Activated CD8-positive, alpha-beta memory T cell treated with anti-CD3 and anti-CD28 coated beads for 1 hour (primary cell): ENCODE results near the gene LLGL2.

Experiments
- DNase-seq, 2 donors: peaks; one replicate each; pipeline ENCODE4 v3.0.0-alpha.2; 2020; ENCODE audit warnings: low read depth in 1 of 2; ENCODE audit errors: extremely low read depth in 1 of 2

The LLGL2 gene

DNA sequence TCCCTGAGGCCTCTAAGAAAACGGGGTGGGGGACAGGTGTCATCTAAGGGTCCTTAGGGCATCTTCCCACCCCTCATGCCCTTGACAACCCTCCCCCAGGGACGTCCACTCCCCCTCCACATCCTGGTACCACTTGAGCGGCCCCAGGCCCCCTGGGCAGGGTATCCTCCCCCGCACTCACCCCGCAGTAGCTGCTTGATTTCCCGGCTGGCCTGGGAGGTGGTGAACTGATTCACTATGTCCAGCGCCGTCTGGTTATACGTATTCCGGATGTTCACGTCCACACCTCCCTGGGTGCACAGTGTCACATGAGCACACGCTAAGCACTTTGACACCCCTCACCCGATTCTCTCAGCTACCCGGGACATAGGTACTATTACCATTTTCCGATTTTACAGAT is 19.9 kb upstream of the LLGL2 start:
- DNase-seq = no peak

DNA sequence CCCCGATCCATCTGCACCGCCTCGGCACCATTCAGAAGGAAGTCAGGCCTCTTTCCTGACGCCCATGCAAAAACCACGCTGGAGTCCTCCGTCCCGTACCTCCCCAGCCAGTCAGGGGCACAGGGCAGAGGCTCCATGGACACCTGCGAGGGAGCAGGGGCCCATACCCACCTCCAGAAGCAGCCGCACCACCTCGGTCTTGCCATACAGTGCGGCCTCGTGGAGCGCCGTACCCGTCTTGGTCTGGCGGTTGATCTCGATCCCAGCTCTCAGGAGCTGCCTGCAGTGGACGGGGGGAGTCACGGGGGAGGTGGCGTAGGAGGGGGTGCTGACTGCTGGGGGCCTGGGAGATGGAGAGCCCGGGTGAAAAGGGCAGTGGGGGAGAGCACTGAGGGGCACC is 19.4 kb upstream of the LLGL2 start:
- no peak for DNase-seq

DNA sequence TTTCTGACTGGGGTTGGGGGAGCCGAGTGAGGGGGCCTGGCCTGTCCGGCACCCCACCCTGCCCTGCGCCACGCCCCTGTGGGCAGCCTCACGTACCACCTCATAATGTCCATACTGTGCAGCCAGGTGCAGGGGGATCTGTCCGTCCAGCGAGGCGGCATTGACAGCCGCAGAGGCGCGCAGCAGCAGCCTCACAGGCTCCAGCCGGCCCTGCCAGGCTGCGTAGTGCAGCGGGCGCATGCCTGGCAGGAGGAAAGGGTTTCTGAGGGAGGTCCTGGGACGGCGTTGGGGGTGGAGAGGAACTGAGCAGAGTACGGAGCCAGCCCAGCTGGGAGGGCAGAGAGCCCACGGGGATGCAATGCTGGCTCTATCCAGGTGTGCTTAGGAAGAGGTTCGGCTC is 18.6 kb upstream of the LLGL2 start:
- no peak for DNase-seq

DNA sequence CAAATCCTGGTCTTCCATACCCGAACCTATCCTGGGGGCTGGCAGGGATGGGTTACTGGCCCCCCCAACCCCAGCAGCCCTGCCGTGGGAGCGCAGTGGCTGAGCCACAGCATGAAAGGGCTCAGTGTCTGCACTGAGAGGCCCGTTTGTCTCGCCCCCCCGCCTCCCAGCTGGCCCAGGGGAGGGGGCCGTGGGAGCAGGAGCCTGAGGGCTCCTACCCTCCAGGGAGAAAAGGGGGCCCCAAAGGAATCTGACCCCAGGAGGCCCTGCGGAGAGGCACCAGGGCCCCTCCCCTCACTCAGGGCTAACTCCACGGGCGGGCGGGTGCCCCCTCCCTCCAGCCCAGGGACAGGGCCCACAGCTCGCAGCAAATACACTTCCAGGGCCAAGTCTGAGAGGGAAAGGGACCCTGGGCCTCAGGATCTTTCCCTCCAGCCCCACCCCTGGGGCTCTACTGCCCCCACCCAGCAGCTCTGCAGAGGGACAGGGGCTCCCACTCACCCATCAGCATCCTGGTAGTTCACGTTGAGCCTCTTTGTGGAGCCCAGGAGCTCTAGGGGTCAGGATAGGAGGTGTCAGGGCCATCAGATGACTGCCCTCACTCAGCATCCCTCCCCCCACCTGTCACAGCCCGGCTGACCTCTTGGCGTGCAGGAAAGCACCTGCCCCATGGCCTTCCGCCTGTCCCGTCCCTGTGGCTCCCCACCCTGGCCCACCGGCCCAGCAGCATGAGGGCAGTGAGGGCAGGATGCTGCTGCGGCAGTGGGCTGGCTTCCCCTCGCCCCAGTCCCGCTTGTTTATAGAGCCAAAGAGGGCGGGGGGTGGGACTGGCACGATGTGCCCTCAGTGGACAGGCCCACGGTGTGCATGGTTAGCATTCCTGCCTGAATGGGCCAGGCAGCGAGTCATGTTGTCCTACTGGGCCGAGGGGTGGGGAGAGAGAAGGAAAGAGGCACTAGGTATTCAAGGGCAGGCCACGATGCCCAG is 17.5 kb upstream of the LLGL2 start:
- no peak for DNase-seq

DNA sequence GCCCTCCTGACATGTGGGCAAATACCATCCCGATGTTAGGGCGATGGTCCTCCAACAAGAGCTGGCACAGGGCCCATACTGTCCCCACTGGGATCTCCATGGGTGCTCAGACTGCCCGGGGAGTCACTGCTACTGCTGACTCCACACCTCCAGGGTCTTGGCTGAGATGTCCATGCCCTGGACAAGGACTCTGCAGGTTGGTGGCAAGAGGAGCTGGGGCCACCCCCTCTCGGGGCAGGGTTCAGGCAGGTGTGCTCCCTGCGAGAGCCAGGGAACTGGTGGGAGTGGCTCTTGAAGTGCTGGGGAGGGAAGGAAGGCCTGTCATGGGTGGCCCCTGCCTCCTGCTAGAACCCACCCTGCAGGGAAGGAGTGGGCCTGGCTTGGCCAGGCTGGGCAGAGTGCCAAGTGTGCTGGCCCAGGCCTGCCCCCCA is 16.6 kb upstream of the LLGL2 start:
- no peak for DNase-seq

DNA sequence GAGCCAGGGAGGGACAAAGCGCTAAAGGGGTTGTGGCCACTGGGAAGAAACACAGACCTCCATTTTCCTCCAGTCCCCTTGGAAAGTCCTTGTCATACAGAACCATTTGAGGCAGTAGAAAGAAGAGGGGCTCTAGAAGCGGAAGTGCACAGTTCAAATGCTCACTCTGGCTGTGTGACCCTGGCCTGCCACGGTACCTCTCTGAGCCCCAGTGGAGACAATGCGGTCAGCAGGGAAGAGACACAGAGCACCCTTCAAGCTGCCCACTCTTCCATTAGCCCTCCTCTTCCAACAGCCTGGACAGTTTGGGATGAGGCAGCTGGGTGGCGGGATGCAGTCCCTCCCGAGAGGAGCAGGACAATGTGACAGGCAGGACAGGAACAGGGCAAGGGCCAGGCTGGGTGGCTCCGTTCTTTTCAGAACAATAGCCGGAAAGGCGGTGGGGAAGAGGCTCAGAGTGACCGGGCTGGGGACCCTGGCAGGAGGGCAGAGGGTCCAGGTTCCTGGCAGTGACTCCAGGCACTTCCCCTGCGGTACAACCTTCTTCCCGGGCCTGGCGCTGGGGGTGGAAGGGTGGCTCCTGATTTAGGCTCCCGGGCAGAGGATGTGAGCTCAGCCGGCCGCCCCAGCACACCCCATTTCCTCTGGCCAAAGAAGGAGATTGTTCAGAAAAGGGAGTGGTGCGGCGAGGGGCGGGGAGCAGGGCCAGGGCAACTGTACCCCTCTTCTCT is 15.8 kb upstream of the LLGL2 start:
- DNase-seq = no peak

DNA sequence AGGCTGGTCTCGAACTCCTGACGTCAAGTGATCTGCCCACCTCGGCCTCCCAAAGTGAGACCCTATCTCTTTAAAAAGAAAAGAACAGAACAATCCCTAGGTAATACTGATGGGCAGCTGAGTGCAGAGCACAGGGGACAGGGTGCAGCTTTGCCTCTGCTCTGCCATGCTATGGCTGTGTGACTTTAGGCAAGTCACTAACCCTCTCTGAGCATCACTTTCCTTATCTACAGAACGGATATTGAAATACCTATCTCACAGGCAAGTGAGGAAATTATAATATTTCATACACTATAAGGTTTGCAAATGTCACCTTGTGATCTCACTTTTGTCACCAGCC is 14.3 kb upstream of the LLGL2 start:
- DNase-seq = no peak

DNA sequence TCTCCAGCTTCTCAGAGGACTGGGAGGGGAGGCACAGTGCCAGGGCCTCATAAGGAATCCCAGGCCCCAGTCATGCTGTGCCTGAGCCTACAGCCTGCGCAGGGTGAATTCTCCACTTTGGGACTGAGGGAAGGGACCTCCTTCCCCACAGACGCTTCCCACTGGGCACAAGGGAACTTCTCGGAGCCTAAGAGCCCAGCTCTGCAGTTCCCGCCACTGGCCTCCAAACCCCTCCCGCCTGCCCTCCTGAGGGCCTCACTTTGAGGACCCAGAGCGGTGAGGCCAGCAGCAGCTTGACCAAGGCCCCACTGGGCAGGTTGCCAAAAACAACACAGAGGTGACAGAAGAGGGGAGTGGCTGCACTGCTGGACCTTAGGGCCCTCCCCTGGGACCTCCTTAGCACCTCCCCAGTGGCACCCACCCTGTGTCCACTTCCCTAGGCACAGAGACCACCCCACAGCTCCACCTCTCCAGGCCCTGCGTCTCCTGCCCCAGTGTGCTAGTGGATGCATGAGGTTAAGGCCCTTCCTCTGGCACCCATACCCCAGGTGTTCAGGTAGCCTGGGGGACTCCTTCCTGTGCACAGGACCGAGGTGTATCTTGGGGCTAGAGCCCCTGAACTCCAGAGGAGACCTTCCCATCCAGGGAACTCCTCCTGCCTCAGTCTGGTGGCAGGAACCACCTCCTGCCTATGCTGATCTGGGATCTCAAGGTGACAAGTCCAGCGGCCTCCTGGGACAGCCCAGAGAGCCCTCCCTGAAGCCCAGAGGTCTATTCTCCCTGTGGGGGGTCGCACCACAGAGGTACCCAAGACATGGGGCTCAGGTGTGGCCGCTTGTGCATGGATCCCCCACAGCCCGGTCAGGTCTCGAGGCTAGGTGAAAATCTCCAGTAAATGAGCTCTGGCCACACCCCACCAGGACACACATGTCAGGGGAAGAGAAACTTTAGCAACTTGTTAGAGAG is 13.6 kb upstream of the LLGL2 start:
- DNase-seq = no peak

DNA sequence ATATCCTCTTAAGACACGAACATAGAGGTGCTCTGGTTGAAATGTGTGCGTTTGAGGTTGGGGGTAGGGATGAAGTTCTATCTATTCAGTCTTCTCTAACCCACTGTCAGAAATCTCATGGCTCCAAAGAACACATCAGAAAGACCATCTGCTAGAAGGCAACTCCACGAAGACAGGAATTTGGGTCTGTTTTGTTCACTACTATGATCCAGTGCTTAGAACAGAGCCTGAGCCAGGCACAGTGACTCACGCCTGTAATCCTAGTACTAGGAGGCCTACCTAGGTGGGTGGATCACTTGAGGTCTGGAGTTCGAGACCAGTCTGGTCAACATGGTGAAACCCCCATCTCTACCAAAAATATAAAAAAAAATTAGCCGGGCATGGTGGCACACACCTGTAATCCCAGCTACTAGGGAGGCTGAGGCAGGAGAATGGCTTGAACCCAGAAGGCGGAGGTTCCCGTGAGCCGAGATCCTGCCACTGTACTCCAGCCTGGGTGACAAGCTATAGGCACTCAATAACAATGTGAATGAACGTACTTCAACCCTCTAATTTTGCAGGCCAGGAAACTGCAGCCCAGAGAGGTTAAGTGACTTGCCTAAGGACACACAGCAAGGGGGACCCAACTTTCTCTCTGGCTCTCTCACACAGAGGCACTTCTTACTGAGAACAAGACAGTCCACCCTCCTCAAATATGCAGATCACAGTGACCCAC is 12.4 kb upstream of the LLGL2 start:
- no peak for DNase-seq

DNA sequence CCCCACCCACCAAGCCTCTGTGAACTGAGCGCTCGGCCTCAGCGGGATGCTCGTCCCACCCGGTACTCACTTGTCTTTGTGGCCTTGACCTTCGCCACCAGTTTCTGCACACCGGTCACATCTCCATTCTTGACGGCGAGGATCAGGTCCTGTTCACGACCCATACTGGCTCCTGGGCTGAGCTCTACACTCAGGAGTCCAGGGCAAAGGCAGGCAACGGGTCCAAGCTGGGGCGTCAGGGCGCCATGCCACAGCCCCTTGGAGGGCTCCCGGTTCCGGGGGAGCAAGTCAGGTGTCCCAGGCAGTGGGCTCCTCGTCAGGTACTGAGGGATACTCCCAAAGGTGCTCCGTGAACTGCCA is 11.9 kb upstream of the LLGL2 start:
- DNase-seq = no peak

DNA sequence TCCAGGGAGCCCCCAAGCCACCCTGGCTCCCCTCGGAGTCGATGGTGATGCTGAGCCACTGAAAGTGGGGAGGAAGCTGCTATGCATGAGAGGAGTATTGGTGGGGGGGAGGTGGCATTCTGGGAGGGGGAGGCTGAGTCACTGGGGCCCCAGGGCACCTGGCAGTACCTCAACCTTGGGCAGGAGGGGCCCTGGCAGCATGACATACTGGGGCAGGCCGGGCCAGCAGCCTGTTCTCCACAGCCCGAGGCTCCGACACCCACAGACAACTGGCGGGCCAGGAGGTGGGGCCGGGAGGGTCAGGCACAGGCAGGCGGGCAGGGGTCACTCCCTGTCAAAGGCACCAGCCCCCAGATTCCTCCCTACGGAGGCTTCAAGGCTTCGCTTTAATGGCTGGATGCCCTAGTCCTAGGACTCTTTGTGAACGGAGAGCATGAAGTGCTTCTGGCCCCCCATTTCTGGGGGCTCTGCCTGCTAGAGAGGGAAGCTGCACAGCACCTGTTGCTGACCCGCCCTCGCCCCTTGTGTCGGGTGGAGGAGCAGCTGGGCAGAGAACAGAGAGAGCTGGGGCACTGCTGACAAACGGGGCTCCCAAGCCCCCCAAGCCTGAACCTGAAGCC is 11.1 kb upstream of the LLGL2 start:
- no peak for DNase-seq

DNA sequence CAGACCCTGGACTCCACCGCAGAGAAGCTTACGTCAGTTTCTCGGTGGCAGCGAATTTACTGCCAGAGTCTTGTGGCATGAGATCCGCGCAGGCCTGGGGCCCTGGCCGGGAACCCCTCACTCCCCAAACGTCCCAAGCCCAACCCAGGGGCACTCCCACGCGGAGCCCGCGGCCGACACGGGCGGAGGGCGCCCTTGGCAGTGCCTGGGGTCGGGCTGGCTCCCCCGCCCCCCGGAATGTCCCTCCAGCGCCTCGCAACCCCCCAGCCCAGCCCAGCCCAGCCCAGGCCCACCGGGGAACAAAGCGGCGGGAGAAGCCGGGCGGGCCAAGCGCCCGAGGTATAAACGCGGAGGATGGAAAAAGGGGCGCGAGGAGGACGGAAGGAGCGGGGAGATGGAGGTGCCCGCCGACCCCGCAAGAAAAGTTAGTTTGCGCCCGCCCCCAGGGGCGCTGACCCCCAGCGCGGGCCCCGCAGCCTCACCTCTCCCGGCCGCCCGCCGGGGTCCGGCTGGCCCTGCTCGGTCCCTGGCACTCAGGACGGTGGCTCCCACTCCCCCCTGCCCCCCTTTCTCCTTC is 10.5 kb upstream of the LLGL2 start:
- no peak for DNase-seq

DNA sequence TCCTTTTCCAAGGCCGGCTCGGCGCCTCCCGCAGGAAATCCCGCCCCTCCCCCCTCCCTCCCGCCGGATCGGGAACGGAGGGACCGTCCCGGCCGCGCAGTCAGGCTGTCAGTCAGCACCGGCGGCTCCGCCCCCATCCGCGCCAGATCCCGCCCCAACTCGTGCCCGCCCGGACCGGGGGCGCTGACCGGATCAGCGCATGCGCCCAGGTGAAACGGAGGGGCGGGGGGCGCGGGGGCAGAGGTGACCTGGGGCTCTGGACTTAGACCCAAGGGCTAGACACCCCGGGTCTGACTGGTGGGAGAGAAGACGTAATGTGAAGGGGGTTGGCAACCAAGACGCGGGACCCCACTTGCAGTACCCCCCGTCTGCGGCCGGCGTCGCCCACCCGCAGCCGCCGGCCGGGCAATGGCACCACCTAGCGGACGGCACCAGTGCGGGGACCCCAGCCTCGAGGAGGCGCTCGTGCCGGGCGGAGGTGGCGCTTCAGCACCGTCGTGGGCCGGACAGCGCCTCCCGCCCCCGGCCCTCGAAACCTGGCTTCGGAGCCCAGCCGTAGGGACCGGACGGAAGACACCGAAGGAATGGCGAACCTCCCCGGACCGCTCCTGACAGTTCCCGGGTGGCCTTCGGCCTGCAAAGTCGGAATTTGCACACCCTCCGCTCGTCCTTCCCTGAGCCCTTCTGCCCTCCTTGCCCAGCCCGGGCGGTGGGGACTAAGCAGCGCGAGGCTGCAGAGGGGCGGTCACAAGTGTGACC is 9.8 kb upstream of the LLGL2 start, which contains the start of gene CASKIN2:
CASKIN2 (minus strand) TSS at position 42 of the 759 bp plus-strand sequence. CDS start 1,733 bp downstream, outside the sequence.
- peak; percentile 44 to 61 for DNase-seq

DNA sequence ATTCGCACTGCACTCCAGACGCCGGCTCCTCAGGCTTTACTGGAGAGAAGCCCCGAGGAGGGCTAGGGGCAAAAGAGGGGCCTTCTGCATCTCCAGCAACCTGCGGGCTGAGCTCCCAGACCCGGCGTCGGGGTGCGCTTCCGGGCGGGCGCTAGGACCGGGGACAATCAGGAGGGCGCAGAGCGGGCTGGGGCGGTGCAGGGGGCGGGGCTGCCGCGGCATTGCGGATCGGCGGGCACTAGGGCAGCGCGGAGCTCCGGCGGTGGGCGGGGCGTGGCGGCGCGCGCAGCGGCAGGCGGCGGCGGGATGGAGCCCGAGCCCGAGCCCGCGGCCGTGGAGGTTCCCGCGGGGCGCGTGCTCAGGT is 9.3 kb upstream of the LLGL2 start, which contains the start of gene TSEN54:
TSEN54 (plus strand) TSS at position 274 of the 364 bp plus-strand sequence; CDS start at position 307, 33 bp downstream.
- peak; percentile 86 to 95 for DNase-seq

DNA sequence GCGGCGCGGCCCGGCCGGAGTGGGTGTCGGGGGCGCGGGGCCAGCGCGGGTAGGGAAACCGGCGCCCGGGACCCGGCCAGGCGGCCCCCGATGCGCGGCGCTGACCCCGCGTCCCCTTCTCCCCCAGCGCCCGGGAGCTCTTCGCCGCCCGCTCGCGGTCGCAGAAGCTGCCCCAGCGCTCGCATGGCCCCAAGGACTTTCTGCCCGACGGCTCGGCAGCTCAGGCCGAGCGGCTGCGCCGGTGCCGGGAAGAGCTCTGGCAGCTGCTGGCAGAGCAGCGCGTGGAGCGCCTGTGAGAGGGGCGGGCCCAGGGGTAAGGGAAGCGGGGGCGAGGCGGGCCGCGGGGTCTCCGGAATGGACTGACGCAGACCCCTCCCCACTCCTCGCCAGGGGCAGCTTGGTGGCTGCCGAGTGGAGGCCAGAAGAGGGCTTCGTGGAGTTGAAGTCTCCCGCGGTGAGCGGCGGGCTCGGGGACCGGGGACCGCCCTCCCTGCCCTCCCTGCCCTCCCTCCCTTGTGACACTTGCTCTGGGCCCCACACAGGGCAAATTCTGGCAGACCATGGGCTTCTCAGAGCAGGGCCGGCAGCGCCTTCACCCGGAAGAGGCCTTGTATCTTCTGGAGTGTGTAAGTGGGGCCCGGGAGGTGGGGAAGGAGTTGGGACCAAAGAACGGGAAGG is 8.7 kb upstream of the LLGL2 start:
- DNase-seq = peak in 1 of 2 donors; percentile 24

DNA sequence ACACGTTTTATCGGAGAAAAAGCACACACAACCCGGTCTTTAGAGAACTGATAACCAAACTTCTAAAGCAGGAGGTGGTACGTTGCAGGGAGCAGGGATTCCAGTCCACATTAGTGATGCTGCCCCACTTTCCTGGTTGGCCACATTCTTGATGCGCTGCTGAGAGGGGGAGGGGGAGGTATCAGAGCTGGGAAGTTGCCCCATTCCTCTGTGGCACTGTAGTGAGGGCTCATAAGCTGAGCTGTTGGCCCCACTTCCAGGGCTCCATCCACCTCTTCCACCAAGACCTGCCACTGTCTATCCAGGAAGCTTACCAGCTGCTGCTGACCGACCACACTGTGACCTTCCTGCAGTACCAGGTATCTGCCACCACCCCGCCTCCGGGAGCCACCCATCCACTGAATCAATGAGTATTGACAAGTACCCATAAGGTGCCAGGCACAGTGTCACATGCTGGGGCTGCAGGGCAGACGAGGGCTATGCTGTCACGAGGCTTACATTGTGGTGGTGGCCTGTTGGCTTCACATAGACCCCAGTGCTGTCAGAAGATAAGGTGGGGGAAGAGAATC is 8.1 kb upstream of the LLGL2 start:
- DNase-seq = no peak

DNA sequence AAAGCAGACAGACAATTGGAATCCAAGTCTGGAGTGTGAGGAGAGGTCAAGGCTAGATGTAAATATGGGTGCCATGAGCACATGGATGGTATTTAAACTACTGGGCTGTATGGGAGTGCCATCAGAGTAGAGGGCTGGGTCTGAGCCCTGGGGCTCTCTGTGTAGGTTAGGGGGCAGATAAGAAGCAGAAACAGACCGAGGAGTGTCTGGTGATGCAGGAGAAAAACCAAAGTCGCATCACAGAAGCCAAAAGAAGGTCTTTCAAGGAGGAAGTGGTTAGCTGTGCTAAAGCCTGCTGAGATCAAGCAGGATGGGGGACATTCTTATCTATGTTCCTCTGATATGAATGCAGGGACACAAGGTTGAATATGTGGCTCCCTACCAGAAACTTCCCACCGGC is 7.3 kb upstream of the LLGL2 start:
- DNase-seq = no peak
